ENCODE results near the gene RFX3.

DNA sequence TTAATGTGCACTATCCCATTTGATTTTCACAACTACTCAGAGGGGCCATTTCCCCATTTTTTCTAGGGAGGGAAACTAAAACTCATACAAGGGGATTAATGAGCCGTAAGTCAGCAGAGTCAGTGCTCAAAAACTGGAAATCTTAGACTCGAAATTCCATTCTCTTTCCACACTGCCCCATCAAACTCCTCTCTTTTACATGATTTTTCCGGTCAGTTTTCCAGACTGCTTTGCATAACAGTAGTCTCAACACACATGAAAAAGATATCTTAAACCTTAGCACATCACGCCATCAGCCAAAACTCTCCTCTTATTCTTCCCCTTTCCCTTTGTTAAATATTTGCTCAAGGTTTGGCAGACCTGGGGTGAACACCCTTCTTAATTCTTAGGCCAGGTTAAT, 332.0 kb downstream of the RFX3 start:
- TF ChIP-seq POLR2A (IDR thresholded peaks at IDR 0.05) = no peak
- TF ChIP-seq CTCF (IDR thresholded peaks at IDR 0.05 in 4 of 5, conservative IDR thresholded peaks at IDR 0.05 in 1 of 5) = no peak

Measured in gastrocnemius medialis (tissue), 4 donors.